Adrenal gland (tissue), 12 donors: ENCODE measurements around the gene ATP6V1G1. TPM values are rescaled to one million over a fixed set of nuclear protein-coding genes. Genes with fewer than 3 reads are reported as not detected.

Experiments used
- DNase-seq, 7 donors: peaks; one replicate each; pipeline ENCODE4 v3.0.0-alpha.2; 2019 to 2020
- H3K27ac ChIP-seq, 5 donors: fragments of 200-600 bp; sonication (generic) in 4 of 5; 1 replicate in 3 of 5; 2 replicates in 2 of 5; pipeline versions ENCODE4 v1.5.1 to v1.8.0; 2016 to 2020; ENCODE audit warnings: mild to moderate bottlenecking in 1 of 5
- H3K27me3 ChIP-seq: fragments of 200-600 bp; 2 replicates; pipeline ENCODE4 v1.8.0; 2021
- H3K36me3 ChIP-seq, 2 donors: fragments of 200-600 bp; replicated peaks in 1 of 2; 1 replicate in 1 of 2; 2 replicates in 1 of 2; pipeline versions ENCODE4 v1.5.1 to v1.8.0; 2018 to 2022
- H3K4me1 ChIP-seq, 2 donors: fragments of 200-600 bp; replicated peaks in 1 of 2; 1 replicate in 1 of 2; 2 replicates in 1 of 2; pipeline versions ENCODE4 v1.5.1 to v1.8.0; 2018 to 2021
- H3K4me3 ChIP-seq, 4 donors: fragments of 200-600 bp; sonication (generic) in 3 of 4; one replicate each; pipeline ENCODE4 v1.5.1; 2016 to 2018
- H3K9me3 ChIP-seq, 3 donors: fragments of 200-600 bp; sonication (generic) in 1 of 3; replicated peaks in 1 of 3; 1 replicate in 2 of 3; 2 replicates in 1 of 3; pipeline versions ENCODE4 v1.5.1 to v1.8.0; 2016 to 2021
- CTCF ChIP-seq, 6 experiments: fragments of 450-650 bp in 4 of 6; fragments of 200-600 bp in 2 of 6; sonication (generic) in 1 of 6; IDR thresholded peaks; 1 replicate in 5 of 6; 2 replicates in 1 of 6; pipeline versions ENCODE4 v1.5.1 to v1.8.0; 2016 to 2021; ENCODE audit warnings: antibody characterized with exemption in 6 of 6, mild to moderate bottlenecking in 2 of 6, moderate library complexity in 1 of 6
- POLR2A ChIP-seq, 2 donors: fragments of 450-650 bp; IDR thresholded peaks; one replicate each; pipeline ENCODE4 v1.6.1; 2017; ENCODE audit warnings: antibody characterized with exemption in 2 of 2, mild to moderate bottlenecking in 2 of 2, moderate library complexity in 1 of 2
- WGBS, 4 donors: extraction: QIAGEN DNeasy Blood & Tissue Kit in 2 of 4; methylation state at CpG; one replicate each; pipeline versions ENCODE4 v1.1.5 to v1.1.7; 2013 to 2017; 5-methylcytosine and 5-hydroxymethylcytosine counted together
- intact Hi-C, 2 donors: fragments of 100-400 bp; cut with DNase I; formaldehyde crosslinking; loops; one replicate each; pipeline versions ENCODE4 v1.14.1 to v1.15.0; 2022 to 2023
- polyA plus RNA-seq, 3 donors: library from polyadenylated mRNA; stranded (reverse); fragments of 200-250 nt in 2 of 3; fragments of 350-450 nt in 1 of 3; fragmentation: Illumina TruSeq in 1 of 3; extraction: RNeasy Lipid Tissue Mini Kit (QIAGEN cat#74804) in 1 of 3; gene quantifications; one replicate each; pipeline ENCODE4 v1.2.3, GENCODE V29; 2013 to 2014
- total RNA-seq, 9 donors: library from RNA; depleted of rRNA in 4 of 9; stranded (reverse); fragments of >200 nt in 4 of 9; fragments of 120-200 nt in 1 of 9; fragmentation: NEBNext Ultra II Directional in 1 of 9; extraction: Animal tissue kit (Norgen Biotek cat#: 25700) in 1 of 9; gene quantifications; one replicate each; pipeline versions ENCODE4 v1.1.0 to v1.2.4, GENCODE V29; 2013 to 2023
- donor health status: healthy with polysubstance abuse.
- donor health status: Bipolar disorder and iron deficiency.
- donor health status: DM: yes; HTN: yes; CAD: no.
- donor health status: DM: no; HTN: no; CAD: no.
- donor health status: DM: no; HTN: no; CAD: no.
- donor health status: DM: yes; HTN: yes; CAD: no.

ATP6V1G1 gene
- total and polyA plus RNA-seq, 12 donors, result 109 to 375 (median 182) TPM

- no peak overlapping the region for H3K4me3 ChIP-seq
- 91 to 97% (median 92%) methylated on average over 2 of the region's 2 CpGs for WGBS, 4 donors
Measured at GRCh38 chr9:114624677-114625076, 37.1 kb downstream of the ATP6V1G1 start.

GRCh38 chr9:114626415-114627020 is 38.9 kb downstream of the ATP6V1G1 start:
- Histone ChIP-seq H3K9me3 (no peaks in the 10 kb centered on the region), H3K4me3 (no peak overlapping the region), H3K27me3 (no peaks in the 10 kb centered on the region), H3K27ac (no peak overlapping the region), H3K4me1 (peaks cover 5 to 9% of the 10 kb centered on the region in 2 donors), H3K36me3 (peaks cover 0 to 37% of the 10 kb centered on the region in 2 donors)
- no peak for DNase-seq
- 80 to 89% (median 86%) methylated on average over 2 to 4 of the region's 4 CpGs for whole genome bisulfite sequencing, 4 donors
- TF ChIP-seq CTCF (IDR thresholded peaks at IDR 0.05), result no peak
- no peak for TF ChIP-seq POLR2A (IDR thresholded peaks at IDR 0.05)
- intact Hi-C loops, result no loop called here

More at GRCh38 chr9:114624677-114625076, 37.1 kb downstream of the ATP6V1G1 start:
- intact Hi-C loops, result no loop called here
- H3K27me3 ChIP-seq, result no peaks in the 10 kb centered on the region
- DNase-seq, result no peak
- H3K9me3 ChIP-seq, result no peaks in the 10 kb centered on the region
- no peak for TF ChIP-seq POLR2A (IDR thresholded peaks at IDR 0.05)
- no peak for TF ChIP-seq CTCF (IDR thresholded peaks at IDR 0.05)
- H3K27ac ChIP-seq, result no peak overlapping the region
- peaks cover 5 to 9% of the 10 kb centered on the region in 2 donors for H3K4me1 ChIP-seq
- H3K36me3 ChIP-seq, result peaks cover 0 to 31% of the 10 kb centered on the region in 2 donors

- intact Hi-C loops, result no loop called here
- H3K27me3 ChIP-seq, result no peaks in the 10 kb centered on the region
- H3K9me3 ChIP-seq, result no peaks in the 10 kb centered on the region
- TF ChIP-seq CTCF (IDR thresholded peaks at IDR 0.05), result no peak
- TF ChIP-seq POLR2A (IDR thresholded peaks at IDR 0.05), result no peak
- peaks cover 0 to 43% of the 10 kb centered on the region in 2 donors for H3K36me3 ChIP-seq
- no peak for DNase-seq
- no peak overlapping the region for H3K27ac ChIP-seq
- WGBS, 4 donors, result 71 to 95% (median 92%) methylated on average over 1 of the region's 1 CpG
- no peak overlapping the region for H3K4me3 ChIP-seq
- peaks cover 0 to under 1% of the 10 kb centered on the region in 2 donors for H3K4me1 ChIP-seq
Measured at GRCh38 chr9:114627553-114627952, 40.0 kb downstream of the ATP6V1G1 start.

- Histone ChIP-seq H3K27me3 (no peaks in the 10 kb centered on the region), H3K4me1 (no peaks in the 10 kb centered on the region), H3K4me3 (no peak overlapping the region), H3K27ac (no peak overlapping the region), H3K9me3 (no peaks in the 10 kb centered on the region), H3K36me3 (peaks cover 0 to 61% of the 10 kb centered on the region in 2 donors)
- intact Hi-C loops, result no loop called here
- TF ChIP-seq POLR2A (IDR thresholded peaks at IDR 0.05), result no peak
- no peak for TF ChIP-seq CTCF (IDR thresholded peaks at IDR 0.05)
- WGBS, 4 donors, result 88 to 93% (median 90%) methylated on average over 7 of the region's 7 CpGs
- no peak for DNase-seq
Measured at GRCh38 chr9:114629563-114630090, 42.1 kb downstream of the ATP6V1G1 start.
